BE2C (cell line): ENCODE results near the gene PLEKHA6.

ENCODE experiments used
- DNase-seq: peaks from one replicate; pipeline ENCODE4 v3.0.0-alpha.2; 2020
- H3K27me3 ChIP-seq: fragments of 250-450 bp; sonication (Bioruptor Pico); 2 replicates; pipeline ENCODE4 v1.5.1; 2020; ENCODE audit warnings: mild to moderate bottlenecking
- H3K36me3 ChIP-seq: fragments of 250-450 bp; sonication (Bioruptor Pico); 2 replicates; pipeline ENCODE4 v1.5.1; 2020; ENCODE audit warnings: mild to moderate bottlenecking
- H3K4me1 ChIP-seq: fragments of 250-450 bp; sonication (Bioruptor Pico); 2 replicates; pipeline ENCODE4 v1.5.1; 2020
- H3K4me3 ChIP-seq: 2 replicates; pipeline ENCODE4 v1.5.1; 2011; ENCODE audit warnings: low read depth, low read length
- H3K9me3 ChIP-seq: fragments of 250-450 bp; sonication (Bioruptor Pico); 2 replicates; pipeline ENCODE4 v1.5.1; 2020
- TF ChIP-seq, protein P1 (sequence below): IDR thresholded peaks from 2 replicates; pipeline ENCODE4 v1.5.1; 2012; ENCODE audit warnings: mild to moderate bottlenecking, low read depth, low read length

PLEKHA6 gene

DNA sequence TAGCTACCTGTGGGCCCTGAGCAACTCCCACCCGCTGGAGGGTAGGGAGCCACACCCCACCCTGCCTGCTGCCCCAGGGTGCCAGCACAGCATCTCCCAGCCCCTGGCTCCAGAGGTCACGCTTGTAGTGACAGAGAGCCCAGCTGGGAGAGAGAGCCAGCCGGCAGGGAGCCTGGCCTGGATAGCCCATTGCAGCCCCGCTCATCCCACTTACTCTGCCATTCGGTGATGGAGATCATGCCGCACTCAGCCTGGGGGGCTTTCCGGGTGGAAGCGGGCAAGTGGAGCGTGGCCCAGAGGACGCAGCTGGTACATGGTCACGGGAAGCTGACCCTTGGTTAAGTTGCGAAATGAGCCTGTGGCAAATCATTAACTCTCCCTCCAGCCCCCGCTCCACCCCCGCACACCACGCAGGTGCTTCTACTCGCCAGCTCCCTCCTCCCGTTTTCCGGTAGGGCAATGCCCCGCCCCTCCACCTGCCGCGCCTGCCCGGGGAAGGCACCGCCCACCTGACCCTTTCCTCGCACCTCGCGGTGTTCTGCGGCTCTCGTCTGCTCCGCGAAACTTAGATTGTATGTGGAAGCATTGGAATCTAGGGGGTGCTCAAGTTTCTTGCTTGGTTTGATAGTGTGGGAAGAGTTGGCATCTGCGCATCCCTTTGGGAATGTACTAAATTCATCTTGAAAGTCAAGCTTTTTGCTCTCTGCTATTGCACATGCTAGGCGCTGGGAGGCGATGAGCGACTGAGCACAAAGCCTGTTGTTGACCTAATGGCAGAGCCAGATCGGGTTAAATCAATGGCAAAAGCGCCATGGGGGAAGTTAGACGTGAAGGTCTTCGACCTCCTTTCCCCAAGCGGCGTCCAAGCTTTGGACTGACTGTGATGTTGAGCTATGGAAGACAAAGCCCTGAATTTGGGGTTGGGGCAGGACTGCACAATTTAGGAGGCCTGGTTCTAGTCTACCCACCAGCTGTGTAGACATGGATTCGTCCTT lies 145.8 kb downstream of the PLEKHA6 start, which contains the start of gene GOLT1A:
Gene GOLT1A (minus strand): TSS at position 321 of the 995 bp plus-strand sequence. CDS start 82 bp downstream, at position 239.
- Histone ChIP-seq H3K9me3 (no peaks in the 10 kb centered on the region), H3K36me3 (no peaks in the 10 kb centered on the region), H3K4me3 (peak within 1 kb of the TSS; percentile 44), H3K4me1 (no peaks in the 10 kb centered on the region), H3K27me3 (no peaks in the 10 kb centered on the region)
- peak; percentile 75 for DNase-seq
- TF ChIP-seq, protein P1, sequence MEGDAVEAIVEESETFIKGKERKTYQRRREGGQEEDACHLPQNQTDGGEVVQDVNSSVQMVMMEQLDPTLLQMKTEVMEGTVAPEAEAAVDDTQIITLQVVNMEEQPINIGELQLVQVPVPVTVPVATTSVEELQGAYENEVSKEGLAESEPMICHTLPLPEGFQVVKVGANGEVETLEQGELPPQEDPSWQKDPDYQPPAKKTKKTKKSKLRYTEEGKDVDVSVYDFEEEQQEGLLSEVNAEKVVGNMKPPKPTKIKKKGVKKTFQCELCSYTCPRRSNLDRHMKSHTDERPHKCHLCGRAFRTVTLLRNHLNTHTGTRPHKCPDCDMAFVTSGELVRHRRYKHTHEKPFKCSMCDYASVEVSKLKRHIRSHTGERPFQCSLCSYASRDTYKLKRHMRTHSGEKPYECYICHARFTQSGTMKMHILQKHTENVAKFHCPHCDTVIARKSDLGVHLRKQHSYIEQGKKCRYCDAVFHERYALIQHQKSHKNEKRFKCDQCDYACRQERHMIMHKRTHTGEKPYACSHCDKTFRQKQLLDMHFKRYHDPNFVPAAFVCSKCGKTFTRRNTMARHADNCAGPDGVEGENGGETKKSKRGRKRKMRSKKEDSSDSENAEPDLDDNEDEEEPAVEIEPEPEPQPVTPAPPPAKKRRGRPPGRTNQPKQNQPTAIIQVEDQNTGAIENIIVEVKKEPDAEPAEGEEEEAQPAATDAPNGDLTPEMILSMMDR = peak; percentile 85

DNA sequence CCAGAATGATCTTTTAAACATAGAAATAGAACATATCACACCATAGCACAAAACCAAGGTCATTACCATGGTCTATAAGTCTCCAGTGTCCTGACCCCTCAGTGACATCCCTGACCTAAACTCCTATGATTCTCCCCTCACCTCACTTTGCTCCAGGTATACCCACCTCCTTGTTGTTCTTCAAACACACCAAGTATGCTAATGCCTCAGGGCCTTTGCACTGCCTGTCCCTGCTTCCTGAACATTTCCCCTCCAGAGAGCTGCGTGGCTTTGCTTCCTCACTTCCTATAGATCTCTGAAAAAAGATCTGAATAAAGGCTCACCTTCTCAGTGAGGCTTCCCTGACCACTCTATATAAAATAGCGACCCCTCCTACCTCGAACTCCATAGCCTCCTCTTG lies 147.0 kb downstream of the PLEKHA6 start:
- TF ChIP-seq, protein P1 = no peak
- Histone ChIP-seq H3K9me3 (no peaks in the 10 kb centered on the region), H3K4me3 (no peak overlapping the region), H3K4me1 (no peaks in the 10 kb centered on the region), H3K27me3 (no peaks in the 10 kb centered on the region), H3K36me3 (no peaks in the 10 kb centered on the region)
- no peak for DNase-seq

DNA sequence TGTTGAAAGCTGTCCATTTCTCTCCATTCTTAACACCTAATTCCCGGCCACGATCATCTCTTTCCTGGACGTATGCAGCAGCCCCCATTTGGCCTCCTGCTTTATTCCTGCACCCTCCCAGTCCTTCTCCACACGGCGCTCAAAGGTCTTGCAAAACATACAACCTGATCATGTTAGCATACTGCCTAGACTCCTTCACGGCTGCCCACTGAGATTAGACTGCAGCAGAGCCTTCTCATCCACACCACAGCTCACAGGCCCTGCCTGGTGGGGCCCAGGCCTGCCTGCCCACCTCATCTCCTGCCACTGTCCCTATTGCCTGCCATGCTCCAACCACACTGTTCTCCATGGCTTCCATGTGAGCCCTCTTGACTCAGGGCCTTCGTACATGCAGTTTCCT lies 148.7 kb downstream of the PLEKHA6 start:
- H3K4me1 ChIP-seq = no peaks in the 10 kb centered on the region
- DNase-seq = no peak
- H3K27me3 ChIP-seq = no peaks in the 10 kb centered on the region
- H3K4me3 ChIP-seq = no peak overlapping the region
- no peaks in the 10 kb centered on the region for H3K36me3 ChIP-seq
- TF ChIP-seq, protein P1 = no peak
- H3K9me3 ChIP-seq = no peaks in the 10 kb centered on the region

DNA sequence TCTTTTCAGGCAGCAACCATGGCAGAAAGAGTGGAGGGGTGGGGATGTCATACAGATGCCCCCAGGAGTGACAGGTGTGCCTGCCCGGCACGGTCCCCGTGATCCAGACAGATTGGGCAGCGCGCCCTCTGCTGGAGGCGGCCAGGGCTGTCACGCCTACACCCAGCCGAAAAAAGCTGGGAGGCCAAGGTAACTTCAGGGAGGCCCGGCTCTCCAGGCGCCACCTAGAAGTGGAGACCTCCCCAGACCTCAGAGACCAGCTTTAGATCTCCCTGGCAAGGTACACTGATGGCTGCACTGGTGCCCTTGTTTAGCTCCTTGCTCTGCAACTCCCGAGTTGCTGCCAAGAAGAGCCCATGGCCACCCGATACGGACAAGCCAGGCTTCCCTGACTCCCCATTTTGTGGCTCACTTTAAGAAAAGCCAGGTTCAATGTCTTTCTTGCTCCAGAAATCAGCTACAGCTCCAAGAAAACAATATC lies 152.6 kb downstream of the PLEKHA6 start:
- Histone ChIP-seq H3K4me3 (no peak overlapping the region), H3K27me3 (peaks cover 27% of the 10 kb centered on the region), H3K36me3 (no peaks in the 10 kb centered on the region), H3K4me1 (no peaks in the 10 kb centered on the region), H3K9me3 (no peaks in the 10 kb centered on the region)
- TF ChIP-seq, protein P1 = peak; percentile 90
- peak; percentile 84 for DNase-seq

DNA sequence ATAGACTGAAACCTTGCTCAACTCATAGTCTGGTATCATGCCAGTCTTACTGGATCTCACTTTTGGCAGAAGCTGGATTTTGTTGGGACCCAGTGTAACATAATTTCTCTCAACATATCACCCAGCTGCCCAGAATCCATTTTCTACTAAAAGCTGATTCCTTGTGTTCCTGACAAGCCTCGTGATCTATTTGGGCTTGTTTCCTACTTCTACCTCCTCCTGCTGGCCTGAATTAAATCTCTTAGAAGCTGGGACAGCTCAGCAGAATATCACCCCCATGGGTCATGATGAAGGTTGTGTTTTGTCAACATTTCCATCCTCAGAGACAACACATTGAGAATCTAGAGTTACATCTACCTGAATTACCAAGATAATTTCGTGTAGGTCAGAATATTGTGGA lies 153.6 kb downstream of the PLEKHA6 start:
- peaks cover 27% of the 10 kb centered on the region for H3K27me3 ChIP-seq
- no peak for DNase-seq
- H3K9me3 ChIP-seq = no peaks in the 10 kb centered on the region
- H3K4me1 ChIP-seq = no peaks in the 10 kb centered on the region
- H3K4me3 ChIP-seq = no peak overlapping the region
- H3K36me3 ChIP-seq = no peaks in the 10 kb centered on the region
- TF ChIP-seq, protein P1 = 0 out of 2 replicates have a peak, but pooled peaks have one; percentile 4

DNA sequence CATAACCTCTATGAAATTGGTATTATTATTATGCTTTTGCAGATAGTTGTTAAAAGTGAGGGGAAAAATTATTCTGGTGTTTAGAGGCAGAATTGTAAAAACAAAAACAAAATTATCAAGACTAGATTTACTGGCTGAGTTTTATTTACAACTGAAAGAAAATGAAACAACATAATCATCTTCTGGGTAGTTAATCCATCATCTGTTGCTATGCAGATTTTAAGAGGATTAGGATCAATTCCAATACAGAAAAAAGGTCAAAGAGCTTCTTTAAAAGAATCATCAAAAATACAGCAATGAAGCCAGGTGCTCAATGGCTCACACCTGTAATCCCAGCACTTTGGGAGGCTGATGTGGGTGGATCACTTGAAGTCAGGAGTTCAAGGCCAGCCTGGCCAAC lies 154.2 kb downstream of the PLEKHA6 start:
- H3K4me1 ChIP-seq = no peaks in the 10 kb centered on the region
- H3K9me3 ChIP-seq = no peaks in the 10 kb centered on the region
- no peak overlapping the region for H3K4me3 ChIP-seq
- TF ChIP-seq, protein P1 = no peak
- peaks cover 27% of the 10 kb centered on the region for H3K27me3 ChIP-seq
- H3K36me3 ChIP-seq = no peaks in the 10 kb centered on the region
- DNase-seq = no peak
